ENCODE measurements around the gene GOLGA6D. TPM values are rescaled to one million over a fixed set of nuclear protein-coding genes. Genes with fewer than 3 reads are reported as not detected.
"Not testable (repeated sequence)": the region's sequence is repeated elsewhere in the genome, so short reads cannot be mapped to it uniquely, and the experiment has no call there.

The GOLGA6D gene
- 0.25 TPM for polyA plus RNA-seq (ENCODE audit: insufficient read length)

- DNase-seq, result not testable (repeated sequence)
These were observed at the start of gene GOLGA6D for GRCh38 chr15:75282572-75282971. GOLGA6D (plus strand) TSS chr15:75282835; CDS start chr15:75282876, 41 bp downstream.

GRCh38 chr15:75233504-75234190, 49.0 kb upstream of the GOLGA6D start:
- DNase-seq, result no peak

GRCh38 chr15:75234191-75234810, 48.3 kb upstream of the GOLGA6D start:
- no peak for DNase-seq

- DNase-seq, result no peak
These were observed 47.5 kb upstream of the GOLGA6D start for GRCh38 chr15:75235051-75235673.

- no peak for DNase-seq
These were observed 46.6 kb upstream of the GOLGA6D start for GRCh38 chr15:75235760-75236729.

- no peak for DNase-seq
These were observed 45.2 kb upstream of the GOLGA6D start for GRCh38 chr15:75237316-75237982.

- no peak for DNase-seq
These were observed 44.5 kb upstream of the GOLGA6D start for GRCh38 chr15:75238150-75238549.

GRCh38 chr15:75245741-75246140, 36.9 kb upstream of the GOLGA6D start:
- DNase-seq, result not testable (repeated sequence)

GRCh38 chr15:75248991-75249390, 33.6 kb upstream of the GOLGA6D start:
- DNase-seq, result not testable (repeated sequence)

- DNase-seq, result no peak
These were observed 32.9 kb upstream of the GOLGA6D start for GRCh38 chr15:75249726-75250125.

- DNase-seq, result not testable (repeated sequence)
These were observed 31.3 kb upstream of the GOLGA6D start for GRCh38 chr15:75251343-75251742.

- DNase-seq, result not testable (repeated sequence)
These were observed 30.4 kb upstream of the GOLGA6D start for GRCh38 chr15:75252285-75252684.

GRCh38 chr15:75258034-75258433, 24.6 kb upstream of the GOLGA6D start, which contains the start of gene GOLGA6C:
GOLGA6C (plus strand) TSS chr15:75258334; CDS start chr15:75258599, 265 bp downstream.
- DNase-seq, result not testable (repeated sequence)

- not testable (repeated sequence) for DNase-seq
These were observed 23.9 kb upstream of the GOLGA6D start for GRCh38 chr15:75258620-75259343.

GRCh38 chr15:75259873-75260272, 22.8 kb upstream of the GOLGA6D start:
- not testable (repeated sequence) for DNase-seq

- not testable (repeated sequence) for DNase-seq
These were observed 8.8 kb upstream of the GOLGA6D start for GRCh38 chr15:75273751-75274359.

GRCh38 chr15:75274509-75275107, 8.0 kb upstream of the GOLGA6D start:
- peak; percentile 13 for DNase-seq

- DNase-seq, result not testable (repeated sequence)
These were observed 7.0 kb upstream of the GOLGA6D start for GRCh38 chr15:75275617-75276016.

GRCh38 chr15:75278497-75278896, 4.1 kb upstream of the GOLGA6D start:
- DNase-seq, result not testable (repeated sequence)

GRCh38 chr15:75284152-75284551, 1.5 kb downstream of the GOLGA6D start:
- DNase-seq, result not testable (repeated sequence)

Measured in hindlimb muscle (tissue), 1 donor.